Renal cortical epithelial cell (primary cell): ENCODE measurements around the gene TYMP. TPM values are rescaled to one million over a fixed set of nuclear protein-coding genes. Genes with fewer than 3 reads are reported as not detected.

Experiments
- DNase-seq: peaks from one replicate; pipeline ENCODE4 v3.0.0-alpha.2; 2011; ENCODE audit warnings: low read depth
- total RNA-seq: library from RNA; depleted of rRNA; stranded (reverse); fragments of >200 nt; gene quantifications from 2 replicates; pipeline ENCODE4 v1.2.3, GENCODE V29; 2014

The TYMP gene
- total RNA-seq, 1 donor from 2014 or later, result 55.0 TPM

DNA sequence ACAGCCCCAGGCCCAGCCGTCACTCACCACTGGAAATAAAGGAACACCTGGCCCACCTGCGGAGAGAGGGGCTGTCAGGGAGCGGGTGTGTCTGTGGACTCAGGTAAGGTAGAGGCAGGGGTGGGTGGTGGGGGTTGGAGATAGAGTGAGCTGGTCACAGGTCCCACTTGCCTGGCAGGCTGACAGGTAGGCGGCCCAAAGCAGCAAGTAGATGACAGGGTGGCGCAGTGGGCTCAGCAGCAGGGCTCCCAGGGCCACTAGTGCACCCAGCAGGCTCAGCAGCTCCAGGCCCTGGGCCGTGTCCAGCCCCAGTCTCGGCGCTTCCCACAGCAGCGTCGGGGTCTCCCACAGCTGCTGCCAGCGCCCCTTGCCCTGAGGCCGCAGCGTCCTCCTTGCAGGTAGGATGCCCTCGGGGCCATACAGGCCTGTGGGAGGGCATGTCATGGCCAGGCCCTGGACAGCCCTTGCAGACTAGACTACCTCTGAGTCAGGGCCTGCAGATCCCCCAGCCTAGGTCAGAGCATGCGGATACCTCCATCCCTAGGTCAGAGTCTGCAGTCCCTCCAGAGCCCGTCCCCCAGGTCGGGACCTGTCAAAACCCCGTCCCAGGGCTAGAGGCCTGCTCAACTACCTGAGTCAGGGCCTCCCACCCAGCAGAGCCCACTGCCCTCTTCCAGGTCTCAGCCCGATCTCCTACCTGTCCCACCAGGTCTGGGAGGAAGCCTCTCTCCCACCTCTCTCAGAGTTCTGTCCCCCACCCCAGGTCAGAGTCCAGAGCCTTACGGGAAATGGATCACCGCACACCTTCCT, 23.0 kb downstream of the TYMP start:
- no peak for DNase-seq

DNA sequence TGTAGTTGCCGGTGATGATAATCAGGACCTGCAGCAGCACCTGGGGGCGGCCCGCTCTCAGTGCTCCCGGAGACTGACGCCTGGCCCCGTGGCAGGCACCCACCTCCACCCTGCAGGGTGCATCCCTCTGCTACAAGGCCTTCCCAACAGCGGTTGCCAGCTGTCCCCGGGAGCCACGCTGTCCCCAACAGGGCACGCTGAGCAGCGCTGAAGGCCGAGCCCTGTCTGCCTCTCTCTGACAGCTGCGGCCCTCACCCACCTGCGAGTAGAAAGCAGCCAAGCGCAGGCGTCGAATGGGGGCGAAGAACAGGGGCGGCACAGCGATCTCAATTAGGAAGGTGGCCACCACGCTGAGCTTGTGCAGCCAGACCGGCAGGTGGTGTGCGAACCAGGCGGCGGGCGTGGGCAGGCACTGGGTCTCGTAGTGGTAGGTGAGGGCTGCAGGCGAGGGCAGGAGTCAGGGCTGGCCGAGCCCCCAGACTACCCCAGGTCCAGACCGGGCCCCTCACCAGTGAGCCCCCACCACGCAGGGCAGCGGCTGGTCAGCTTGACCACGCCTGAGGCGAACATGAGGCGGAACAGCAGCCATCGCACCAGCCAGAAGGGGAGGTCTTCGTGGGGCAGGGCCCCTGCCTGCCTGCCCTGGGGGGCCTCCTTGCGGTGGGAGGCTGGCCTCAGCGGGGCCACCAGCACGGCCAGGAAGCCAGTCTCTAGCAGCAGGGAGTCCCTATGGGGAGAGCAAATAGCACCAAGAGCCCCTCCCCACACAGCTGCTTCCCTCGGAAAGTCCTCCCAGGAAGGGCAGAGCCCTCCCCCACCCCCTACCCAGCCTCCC, 23.8 kb downstream of the TYMP start:
- no peak for DNase-seq

DNA sequence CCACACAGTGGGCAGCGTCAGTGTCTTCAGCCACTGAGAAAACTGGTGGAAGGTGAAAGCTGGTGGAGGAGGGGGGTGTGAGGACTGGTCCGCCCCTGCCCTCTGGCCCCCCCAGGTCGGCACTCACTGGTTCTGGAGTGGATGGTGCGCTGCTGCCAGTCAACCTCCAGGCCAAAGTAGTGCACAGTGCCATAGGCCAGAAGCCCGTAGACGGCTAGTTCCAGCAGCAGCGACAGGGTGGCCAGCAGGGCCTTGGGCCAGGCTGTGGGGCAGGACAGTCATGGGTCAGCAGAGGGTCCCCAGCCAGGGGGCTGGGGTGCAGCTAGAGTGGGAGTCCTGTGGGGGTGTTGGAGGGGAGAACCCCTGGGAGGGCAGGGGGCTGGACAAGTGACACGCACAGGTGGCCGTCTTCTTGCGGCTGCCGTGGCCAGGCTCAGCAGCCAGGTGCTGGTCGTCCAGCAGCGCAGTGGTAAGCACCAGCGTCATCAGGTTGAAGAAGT, 24.5 kb downstream of the TYMP start:
- no peak for DNase-seq

DNA sequence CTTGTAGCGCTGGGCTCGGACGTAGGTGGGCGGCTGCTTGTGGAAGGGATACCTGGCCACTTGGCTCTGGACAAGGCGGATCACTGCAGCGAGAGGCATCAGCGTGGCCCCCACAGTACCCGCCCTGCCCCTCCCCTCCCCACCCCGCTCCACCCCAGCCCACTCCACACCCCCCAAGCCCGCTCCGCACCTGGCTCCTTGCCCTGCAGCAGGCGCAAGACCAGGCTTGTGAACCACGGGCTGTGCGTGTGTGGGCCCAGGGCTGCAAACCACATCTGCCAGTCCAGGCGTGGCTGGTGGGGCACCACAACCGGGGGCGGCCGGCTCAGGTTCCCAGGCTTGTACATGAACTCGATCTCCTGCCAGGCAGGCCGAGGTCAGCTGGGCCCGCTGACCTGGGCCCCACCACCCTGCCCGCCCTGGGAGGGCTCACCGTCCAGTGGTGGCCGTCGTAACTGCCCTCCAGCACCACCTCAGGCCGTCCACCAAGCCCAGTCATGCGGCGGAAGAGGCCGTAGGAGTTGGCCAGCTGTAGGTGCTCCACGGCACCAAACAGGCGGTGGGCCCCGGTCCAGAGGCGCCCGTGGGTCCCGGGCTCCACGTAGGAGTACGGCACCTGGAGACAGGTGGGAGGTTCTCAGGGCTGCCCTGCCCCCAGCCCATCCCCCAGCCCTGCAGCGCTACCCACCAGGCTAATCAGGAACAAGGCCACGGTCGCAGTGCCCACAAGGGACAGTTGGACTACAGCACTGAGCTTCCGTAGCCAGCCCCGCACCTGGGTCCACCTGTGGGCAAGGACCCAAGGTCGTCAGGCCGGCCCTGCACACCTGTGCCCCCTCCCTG, 25.2 kb downstream of the TYMP start:
- DNase-seq, result no peak

DNA sequence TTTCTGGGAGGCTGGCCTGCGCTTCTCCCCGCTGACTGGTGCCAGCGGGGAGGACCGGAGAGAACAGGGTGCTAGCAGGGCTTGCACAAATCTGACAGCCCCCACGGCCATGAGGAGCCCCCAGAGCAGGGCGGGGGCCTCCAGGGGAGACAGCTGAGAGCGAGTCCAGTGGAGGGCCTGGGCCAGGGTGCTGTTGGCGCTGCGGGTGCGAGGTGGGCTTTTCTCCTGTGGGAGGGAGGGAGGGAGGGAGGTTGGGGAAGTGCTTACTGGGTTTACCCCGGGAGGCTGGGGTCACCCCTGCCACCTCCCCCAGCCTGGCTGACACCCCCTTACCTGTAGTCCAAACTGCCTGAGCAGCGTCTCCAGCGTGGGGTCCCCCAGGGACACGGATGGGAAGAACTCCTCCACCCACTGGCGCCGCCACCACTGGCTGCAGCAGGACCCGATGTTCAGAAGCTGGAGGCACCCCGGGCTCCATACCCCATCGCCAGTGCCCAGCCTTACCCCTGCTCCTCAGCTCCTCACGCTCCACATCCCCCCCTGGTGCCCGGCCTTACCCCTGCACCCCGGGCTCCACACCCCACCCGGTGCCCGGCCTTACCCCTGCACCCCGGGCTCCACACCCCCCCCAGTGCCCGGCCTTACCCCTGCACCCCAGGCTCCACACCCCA, 26.2 kb downstream of the TYMP start:
- no peak for DNase-seq

DNA sequence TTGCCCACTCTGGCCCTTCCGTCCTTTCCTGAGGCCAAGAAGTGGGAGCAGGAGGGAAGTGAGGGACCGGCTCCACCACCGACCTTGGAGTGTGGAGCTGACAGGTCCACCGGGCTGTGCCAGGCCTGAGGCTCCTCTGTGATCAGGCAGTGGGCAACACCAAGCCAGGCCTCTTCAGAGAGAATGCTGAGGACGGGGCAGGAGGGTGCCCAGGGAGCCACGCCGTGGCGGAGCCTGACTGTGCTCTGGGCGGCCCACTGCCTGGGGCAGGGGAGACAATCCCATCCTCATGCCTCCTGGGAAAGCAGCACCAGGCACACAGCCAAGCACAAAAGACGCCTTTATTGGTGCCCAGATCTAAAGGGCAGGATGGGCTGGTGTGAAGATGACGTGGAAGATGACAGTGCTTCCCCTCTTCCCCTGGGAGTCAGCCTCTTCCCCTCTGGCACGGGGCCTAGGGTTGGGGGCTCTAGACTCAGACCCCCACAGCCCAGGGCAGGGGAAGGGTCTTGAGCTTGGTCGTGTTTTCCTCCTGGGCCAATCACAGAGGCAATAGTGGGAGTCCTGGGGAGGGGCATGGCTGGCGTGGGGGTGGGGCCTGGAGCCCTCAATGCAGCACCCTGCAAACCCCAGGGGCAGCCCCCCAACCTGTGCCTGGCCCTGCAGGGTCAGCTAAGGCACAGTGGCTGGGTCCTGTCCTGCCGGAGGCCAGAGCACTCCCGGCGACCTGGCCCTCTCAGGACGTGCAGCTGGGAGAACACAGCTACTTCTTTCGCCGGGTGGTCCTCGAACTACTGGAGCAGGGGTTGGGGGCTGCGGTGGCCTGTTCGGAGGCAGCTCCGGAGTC, 27.0 kb downstream of the TYMP start:
- DNase-seq, result no peak

DNA sequence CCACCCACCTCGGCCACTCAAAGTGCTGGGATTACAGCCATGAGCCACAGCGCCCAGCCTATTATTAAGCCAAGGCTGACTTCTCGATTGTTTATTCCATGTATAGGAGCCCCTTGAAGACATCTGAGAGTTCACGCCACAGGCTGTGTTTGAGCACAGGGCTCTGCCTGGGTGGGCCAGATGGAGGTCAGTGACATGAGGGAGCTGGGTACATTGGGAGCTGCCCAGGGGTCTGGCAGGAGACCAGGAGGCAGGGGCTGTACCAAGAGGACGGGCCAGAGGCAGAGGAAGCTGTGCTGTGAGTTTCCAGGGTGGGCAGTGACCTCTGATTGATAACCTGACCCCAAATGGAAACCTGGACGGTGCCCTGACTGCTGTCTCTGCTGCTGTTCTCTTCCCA, 27.7 kb downstream of the TYMP start:
- DNase-seq, result no peak

DNA sequence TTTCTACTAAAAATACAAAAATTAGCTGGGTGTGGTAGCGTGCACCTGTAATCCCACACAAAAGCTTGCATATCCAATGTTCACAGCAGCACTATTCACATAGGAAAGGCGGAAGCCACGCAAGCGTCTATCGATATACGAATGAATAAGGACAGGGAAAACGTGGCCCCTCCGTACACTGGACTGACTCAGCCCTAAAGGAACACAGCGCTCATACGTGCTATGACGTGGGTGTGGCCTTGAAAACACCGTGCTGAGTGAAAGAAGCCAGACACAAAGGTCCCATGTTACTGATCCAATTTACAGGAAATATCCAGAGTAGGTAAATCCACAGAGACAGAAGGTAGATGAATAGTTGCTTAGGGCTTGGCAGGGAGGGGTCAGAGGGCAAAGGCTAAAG, 29.4 kb downstream of the TYMP start:
- no peak for DNase-seq

DNA sequence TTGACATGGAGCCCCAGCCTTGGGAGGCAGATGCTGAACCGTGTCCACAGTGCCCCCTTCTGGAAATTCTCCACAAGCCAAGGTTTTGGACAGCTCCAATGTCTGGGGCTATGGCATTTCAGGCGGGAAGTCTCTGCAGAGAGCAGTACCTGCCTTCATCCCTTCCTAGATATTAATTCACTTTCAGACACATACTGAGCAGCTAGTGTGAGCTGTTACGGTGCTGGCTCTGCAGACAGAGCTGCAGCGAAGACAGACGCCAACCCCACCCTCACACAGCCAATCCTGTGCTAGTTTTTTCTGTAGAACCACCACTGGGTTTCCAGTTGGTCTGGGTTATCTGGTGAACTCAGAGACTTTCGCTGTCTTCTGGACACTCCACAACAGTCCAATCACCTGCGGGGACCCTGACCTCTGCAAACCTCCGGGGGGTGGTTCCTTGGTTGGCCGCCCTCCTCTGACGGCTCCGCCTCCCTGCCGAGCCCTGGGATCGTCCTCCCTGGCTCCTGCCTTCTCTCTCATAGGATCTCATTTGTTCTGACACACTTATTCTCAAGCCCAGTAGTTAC, 31.4 kb downstream of the TYMP start:
- DNase-seq, result peak; percentile 59

DNA sequence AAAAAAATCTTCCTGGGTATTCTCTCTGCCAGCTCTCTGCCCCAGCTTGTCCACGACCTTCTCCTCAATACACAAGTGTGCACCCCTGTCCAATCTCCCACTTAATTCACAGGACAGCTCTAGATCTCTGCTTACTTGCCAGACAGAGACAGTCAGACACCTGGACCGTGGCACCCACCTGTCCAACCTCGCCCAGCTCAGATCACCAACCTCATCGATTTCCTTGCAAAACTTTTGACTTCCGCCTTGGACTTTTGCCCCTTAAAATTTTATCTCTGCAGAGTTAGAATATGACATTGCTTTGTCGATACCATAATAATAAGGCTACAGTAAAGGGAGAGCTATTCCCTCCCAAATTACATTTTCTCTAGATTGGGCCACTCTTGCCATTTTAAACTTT, 32.7 kb downstream of the TYMP start:
- no peak for DNase-seq

DNA sequence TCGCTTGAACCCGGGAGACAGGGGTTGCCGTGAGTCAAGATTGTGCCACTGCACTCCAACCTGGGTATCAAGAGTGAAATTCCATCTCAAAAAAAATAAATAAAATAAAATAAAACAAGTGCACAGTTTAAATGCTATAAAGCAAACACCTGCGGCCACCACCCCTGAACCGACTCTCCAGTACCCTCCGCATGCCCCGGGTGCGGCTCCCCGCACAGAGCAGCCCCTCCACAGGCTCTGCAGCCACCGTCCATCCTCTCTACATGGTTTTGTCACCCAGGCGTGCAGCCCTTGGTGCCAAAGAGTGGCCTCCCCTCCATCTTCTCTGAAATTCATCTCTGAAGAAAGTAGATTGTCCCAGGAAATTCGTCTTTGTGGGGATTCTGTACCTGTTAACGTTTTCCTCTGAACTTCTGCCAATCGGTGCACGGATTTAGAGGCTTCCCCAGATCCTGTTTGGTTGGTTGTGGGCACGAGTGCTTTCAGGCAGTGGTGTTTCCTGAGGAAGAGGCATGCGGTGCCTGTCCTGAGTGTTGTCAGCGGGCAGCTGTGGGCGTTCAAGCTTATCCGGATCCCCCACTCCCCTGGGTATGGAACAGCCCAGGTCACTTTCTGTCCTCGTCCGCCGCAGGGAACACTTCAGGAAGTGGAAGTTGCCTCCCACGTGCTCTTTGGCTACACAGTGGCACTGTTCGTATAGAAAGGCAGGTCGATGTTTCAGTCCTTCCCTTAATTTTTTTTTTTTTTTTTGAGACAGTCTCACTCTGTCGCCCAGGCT, 39.1 kb downstream of the TYMP start:
- no peak for DNase-seq

DNA sequence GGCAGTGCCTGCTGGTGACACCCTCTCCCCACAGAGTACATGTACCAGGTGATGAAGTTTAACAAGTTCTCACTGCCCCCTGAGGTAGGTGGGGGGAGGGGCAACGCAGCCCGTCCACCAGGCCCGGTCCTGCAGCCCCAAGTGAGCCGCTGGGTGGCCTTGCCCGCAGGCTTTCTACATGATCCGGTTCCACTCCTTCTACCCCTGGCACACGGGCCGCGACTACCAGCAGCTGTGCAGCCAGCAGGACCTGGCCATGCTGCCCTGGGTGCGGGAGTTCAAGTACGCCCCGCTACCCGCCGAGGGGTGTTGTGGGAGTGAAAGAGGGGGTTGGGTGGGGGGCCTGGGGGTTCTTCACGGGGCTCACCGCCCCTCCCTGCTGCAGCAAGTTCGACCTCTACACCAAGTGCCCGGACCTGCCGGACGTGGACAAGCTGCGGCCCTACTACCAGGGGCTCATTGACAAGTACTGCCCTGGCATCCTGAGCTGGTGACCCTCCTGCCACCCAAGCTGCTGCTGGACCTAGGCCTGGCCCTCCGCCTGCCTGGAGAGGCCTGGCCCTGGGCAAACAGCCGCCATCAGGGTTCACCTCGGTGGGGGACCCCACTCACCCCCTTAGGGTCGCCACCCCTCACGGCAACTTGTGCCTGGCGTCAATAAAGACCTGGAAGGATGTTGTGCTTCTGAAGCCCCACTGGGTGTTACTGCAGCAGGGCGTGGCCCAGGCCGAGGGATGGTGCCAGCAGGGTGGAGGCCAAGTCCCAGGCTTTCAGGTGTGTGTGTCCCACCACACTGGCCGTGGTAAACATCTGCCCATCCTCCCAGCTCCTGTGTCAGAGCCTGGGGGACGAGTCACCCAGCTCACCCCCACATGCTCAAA, 40.2 kb downstream of the TYMP start:
- DNase-seq, result no peak

DNA sequence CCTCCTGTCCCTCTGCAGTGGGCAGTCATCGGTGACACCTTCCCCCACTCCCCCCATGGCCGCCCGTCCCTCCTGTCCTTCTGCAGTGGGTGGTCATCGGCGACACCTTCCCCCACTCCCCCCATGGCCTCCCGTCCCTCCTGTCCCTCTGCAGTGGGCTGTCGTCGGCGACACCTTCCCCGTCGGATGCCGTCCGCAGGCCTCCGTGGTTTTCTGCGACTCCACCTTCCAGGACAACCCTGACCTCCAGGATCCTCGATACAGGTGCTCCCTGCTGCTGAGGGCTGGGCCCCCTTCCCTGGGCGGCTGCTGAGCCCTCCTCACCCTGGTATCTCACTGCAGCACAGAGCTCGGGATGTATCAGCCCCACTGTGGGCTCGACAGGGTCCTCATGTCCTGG, 40.9 kb downstream of the TYMP start:
- DNase-seq, result no peak

DNA sequence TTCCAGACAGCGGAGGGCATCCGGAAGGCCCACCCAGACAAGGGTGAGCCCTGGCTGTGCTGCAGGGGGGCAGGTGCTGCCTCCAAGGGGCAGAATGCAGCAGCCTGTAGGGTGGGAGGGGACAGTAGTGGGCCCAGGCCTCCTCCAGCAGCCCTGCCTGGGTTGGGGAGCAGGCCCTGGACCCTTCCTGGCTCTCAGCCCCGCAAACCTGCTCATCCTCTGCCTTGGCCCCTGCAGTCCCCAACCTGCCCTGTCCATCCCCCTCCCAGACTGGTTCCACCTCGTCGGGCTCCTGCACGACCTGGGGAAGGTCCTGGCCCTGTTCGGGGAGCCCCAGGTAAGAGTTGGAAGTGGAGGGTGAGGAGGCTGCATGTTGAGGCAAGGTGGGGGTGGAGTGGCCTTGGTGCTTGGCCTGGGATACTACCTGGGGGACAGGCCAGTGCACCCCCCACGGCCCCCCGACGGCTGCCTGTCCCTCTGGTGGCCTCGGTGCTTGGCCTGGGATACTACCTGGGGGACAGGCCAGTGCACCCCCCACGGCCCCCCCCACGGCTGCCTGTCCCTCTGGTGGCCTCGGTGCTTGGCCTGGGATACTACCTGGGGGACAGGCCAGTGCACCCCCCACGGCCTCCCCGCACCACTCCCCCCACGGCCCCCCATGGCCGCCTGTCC, 41.7 kb downstream of the TYMP start:
- DNase-seq, result no peak

DNA sequence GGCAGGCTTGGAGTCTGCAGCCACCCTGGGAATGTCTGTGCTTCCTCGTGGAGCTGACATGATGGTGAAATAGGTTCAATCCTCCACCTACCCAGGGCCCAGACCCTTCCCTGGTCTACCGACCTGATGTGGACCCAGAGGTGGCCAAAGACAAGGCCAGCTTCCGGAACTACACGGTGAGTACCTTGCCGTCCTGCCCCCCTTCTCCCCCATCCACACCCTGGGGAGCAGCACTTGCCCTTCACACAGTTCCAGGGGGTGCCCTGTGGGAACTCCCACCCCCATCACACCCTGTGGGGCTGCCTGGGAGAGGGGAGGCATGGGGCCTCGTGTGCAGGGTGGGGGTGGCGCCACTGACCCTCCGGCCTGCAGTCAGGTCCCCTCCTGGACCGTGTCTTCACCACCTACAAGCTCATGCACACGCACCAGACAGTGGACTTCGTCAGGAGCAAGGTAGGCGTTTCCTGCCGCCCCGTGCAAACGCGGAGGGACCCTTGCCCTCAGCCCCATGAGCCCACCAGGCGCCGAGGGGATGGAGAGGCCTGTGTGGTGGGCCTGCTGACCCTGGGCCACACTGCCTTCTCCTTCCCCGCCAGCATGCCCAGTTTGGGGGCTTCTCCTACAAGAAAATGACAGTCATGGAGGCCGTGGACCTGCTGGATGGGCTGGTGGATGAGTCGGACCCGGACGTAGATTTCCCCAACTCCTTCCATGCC, 42.4 kb downstream of the TYMP start:
- no peak for DNase-seq

DNA sequence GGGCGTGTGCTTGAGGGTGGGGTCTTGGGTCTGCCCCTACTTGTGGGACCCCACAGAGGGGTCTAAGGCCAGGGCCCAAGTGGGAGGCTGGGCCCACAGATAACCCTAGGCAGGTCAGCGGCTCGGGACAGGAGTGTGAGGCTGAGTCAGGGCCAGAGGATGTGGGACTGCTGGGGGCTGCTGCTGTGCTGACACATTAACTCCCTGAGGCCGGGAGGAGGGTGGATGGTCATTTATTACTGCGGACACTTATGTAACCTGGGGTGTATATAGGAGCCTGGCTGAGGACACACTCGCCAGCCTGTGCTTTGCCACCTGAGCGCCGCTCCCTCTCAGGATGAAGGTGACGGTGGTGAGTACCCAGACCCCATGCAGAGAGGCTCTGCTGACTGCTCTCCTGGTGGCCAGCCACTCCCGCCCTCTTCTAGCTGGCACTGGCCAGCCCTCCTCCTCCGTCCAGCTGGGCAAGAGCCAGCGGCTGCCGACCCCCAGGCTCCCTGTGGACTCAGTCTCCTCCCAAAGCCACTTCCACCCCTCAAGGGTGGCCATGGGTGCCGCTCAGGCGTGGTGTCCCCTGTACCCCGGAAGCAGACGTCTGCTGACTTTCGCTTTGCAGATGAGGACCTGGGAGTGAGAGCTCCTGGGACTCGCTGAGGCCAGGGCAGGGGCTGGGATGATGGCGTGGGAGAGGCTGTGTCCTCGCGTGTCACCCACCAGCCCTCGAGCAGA, 43.1 kb downstream of the TYMP start, which contains the start of gene MIOX:
MIOX (plus strand) TSS at position 299 of the 729 bp plus-strand sequence; CDS start at position 338, 39 bp downstream.
- peak; percentile 61 for DNase-seq
